ENCODE data around the gene FHDC1.

Gene FHDC1

GRCh38 chr4:152935631-152936445, at the start of gene FHDC1:
Gene FHDC1, plus strand, starts transcription at chr4:152936323. Its CDS starts 6,735 bp downstream, at chr4:152943058.
- Histone ChIP-seq H3K79me2 (ENCODE audit: insufficient read depth, low read length) (no peaks in the 10 kb centered on the region), H3K4me3 (ENCODE audit: low read depth, low read length, poor library complexity, severe bottlenecking) (peak within 1 kb of the TSS; percentile 35)

GRCh38 chr4:152887981-152888380, 48.1 kb upstream of the FHDC1 start:
- Histone ChIP-seq H3K4me2 (ENCODE audit: low read length) (no peak overlapping the region), H3K79me2 (ENCODE audit: insufficient read depth, low read length) (no peaks in the 10 kb centered on the region), H3K27me3 (ENCODE audit: insufficient read depth, low read length) (no peaks in the 10 kb centered on the region), H3F3A (ENCODE audit: insufficient read depth, low read length) (no peaks in the 10 kb centered on the region), H3K9me2 (ENCODE audit: low read depth, low read length) (no peaks in the 10 kb centered on the region), H3K9ac (ENCODE audit: low read length) (no peak overlapping the region), H4K20me1 (ENCODE audit: insufficient read depth, low read length) (no peaks in the 10 kb centered on the region), H2AFZ (ENCODE audit: low read length) (no peak overlapping the region), H3K27ac (ENCODE audit: low read depth, low read length, poor library complexity, severe bottlenecking) (no peak overlapping the region), H3K9me3 (ENCODE audit: low read length) (no peaks in the 10 kb centered on the region), H3K4me3 (ENCODE audit: low read depth, low read length, poor library complexity, severe bottlenecking) (no peak overlapping the region), H3K36me3 (ENCODE audit: insufficient read depth, low read length) (peaks cover 17% of the 10 kb centered on the region; the same call in 1 of the 2 replicates), H3K4me1 (ENCODE audit: insufficient read depth, low read length, severe bottlenecking) (peaks cover 5% of the 10 kb centered on the region)
- TF ChIP-seq EZH2 (IDR thresholded peaks at IDR 0.05; ENCODE audit: borderline replicate concordance, low read length) (no peak), CTCF (IDR thresholded peaks at IDR 0.05; ENCODE audit: low read length) (no peak)

More at GRCh38 chr4:152935631-152936445, at the start of gene FHDC1:
- TF ChIP-seq EZH2 (IDR thresholded peaks at IDR 0.05; ENCODE audit: borderline replicate concordance, low read length) (no peak), CTCF (IDR thresholded peaks at IDR 0.05; ENCODE audit: low read length) (no peak)
- H2AFZ ChIP-seq (ENCODE audit: low read length) = no peak within 1 kb of the TSS
- H3K36me3 ChIP-seq (ENCODE audit: insufficient read depth, low read length) = no peaks in the 10 kb centered on the region
- no peaks in the 10 kb centered on the region; the same call in 1 of the 2 replicates for H3K27me3 ChIP-seq (ENCODE audit: insufficient read depth, low read length)
- no peaks in the 10 kb centered on the region for H3F3A ChIP-seq (ENCODE audit: insufficient read depth, low read length)
- no peak within 1 kb of the TSS for H3K9ac ChIP-seq (ENCODE audit: low read length)
- H3K27ac ChIP-seq (ENCODE audit: low read depth, low read length, poor library complexity, severe bottlenecking) = no peak within 1 kb of the TSS
- H3K4me2 ChIP-seq (ENCODE audit: low read length) = peak within 1 kb of the TSS; percentile 58
- H4K20me1 ChIP-seq (ENCODE audit: insufficient read depth, low read length) = no peaks in the 10 kb centered on the region
- H3K9me3 ChIP-seq (ENCODE audit: low read length) = no peaks in the 10 kb centered on the region
- no peaks in the 10 kb centered on the region for H3K9me2 ChIP-seq (ENCODE audit: low read depth, low read length)
- no peaks in the 10 kb centered on the region for H3K4me1 ChIP-seq (ENCODE audit: insufficient read depth, low read length, severe bottlenecking)

GRCh38 chr4:152892974-152893373, 43.1 kb upstream of the FHDC1 start:
- Histone ChIP-seq H3K4me3 (ENCODE audit: low read depth, low read length, poor library complexity, severe bottlenecking) (no peak overlapping the region), H3F3A (ENCODE audit: insufficient read depth, low read length) (no peaks in the 10 kb centered on the region), H3K4me1 (ENCODE audit: insufficient read depth, low read length, severe bottlenecking) (no peaks in the 10 kb centered on the region), H4K20me1 (ENCODE audit: insufficient read depth, low read length) (no peaks in the 10 kb centered on the region), H3K9ac (ENCODE audit: low read length) (no peak overlapping the region), H3K27ac (ENCODE audit: low read depth, low read length, poor library complexity, severe bottlenecking) (no peak overlapping the region), H3K4me2 (ENCODE audit: low read length) (no peak overlapping the region), H3K9me3 (ENCODE audit: low read length) (no peaks in the 10 kb centered on the region), H3K79me2 (ENCODE audit: insufficient read depth, low read length) (no peaks in the 10 kb centered on the region), H3K27me3 (ENCODE audit: insufficient read depth, low read length) (no peaks in the 10 kb centered on the region), H3K36me3 (ENCODE audit: insufficient read depth, low read length) (peaks cover 15% of the 10 kb centered on the region; the same call in 1 of the 2 replicates), H3K9me2 (ENCODE audit: low read depth, low read length) (no peaks in the 10 kb centered on the region), H2AFZ (ENCODE audit: low read length) (no peak overlapping the region)
- no peak for TF ChIP-seq CTCF (IDR thresholded peaks at IDR 0.05; ENCODE audit: low read length)
- no peak for TF ChIP-seq EZH2 (IDR thresholded peaks at IDR 0.05; ENCODE audit: borderline replicate concordance, low read length)

All from OCI-LY1 (cell line).